Measurements from ENCODE around the gene KLF2.
"Not testable (repeated sequence)": the region's sequence is repeated elsewhere in the genome, so short reads cannot be mapped to it uniquely, and the experiment has no call there.

The KLF2 gene

GRCh38 chr19:16324384-16325160 is at the start of gene KLF2:
Gene KLF2, plus strand, starts transcription at chr19:16324826. Its CDS starts 98 bp downstream, at chr19:16324924.
- H3K27ac Mint-ChIP-seq: no peak within 1 kb of the TSS
- peaks cover 10% of the 10 kb centered on the region for H3K36me3 Mint-ChIP-seq (ENCODE audit: low read depth)
- TF ChIP-seq, protein P1, sequence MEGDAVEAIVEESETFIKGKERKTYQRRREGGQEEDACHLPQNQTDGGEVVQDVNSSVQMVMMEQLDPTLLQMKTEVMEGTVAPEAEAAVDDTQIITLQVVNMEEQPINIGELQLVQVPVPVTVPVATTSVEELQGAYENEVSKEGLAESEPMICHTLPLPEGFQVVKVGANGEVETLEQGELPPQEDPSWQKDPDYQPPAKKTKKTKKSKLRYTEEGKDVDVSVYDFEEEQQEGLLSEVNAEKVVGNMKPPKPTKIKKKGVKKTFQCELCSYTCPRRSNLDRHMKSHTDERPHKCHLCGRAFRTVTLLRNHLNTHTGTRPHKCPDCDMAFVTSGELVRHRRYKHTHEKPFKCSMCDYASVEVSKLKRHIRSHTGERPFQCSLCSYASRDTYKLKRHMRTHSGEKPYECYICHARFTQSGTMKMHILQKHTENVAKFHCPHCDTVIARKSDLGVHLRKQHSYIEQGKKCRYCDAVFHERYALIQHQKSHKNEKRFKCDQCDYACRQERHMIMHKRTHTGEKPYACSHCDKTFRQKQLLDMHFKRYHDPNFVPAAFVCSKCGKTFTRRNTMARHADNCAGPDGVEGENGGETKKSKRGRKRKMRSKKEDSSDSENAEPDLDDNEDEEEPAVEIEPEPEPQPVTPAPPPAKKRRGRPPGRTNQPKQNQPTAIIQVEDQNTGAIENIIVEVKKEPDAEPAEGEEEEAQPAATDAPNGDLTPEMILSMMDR (IDR thresholded peaks at IDR 0.05; ENCODE audit: unreplicated experiment in 3 of 3): no peak
- no peaks in the 10 kb centered on the region for H3K9me3 Mint-ChIP-seq
- peaks cover 74% of the 10 kb centered on the region for H3K27me3 Mint-ChIP-seq (ENCODE audit: low read depth)
- H3K4me3 Mint-ChIP-seq: peak within 1 kb of the TSS; percentile 49 to 65 (median 52)
- peaks cover 19% of the 10 kb centered on the region for H3K4me1 Mint-ChIP-seq

GRCh38 chr19:16280306-16280705 is 44.3 kb upstream of the KLF2 start:
- TF ChIP-seq, protein P1 (IDR thresholded peaks at IDR 0.05; ENCODE audit: unreplicated experiment in 3 of 3): no peak
- Mint-ChIP-seq H3K27me3 (ENCODE audit: low read depth) (peaks cover 36% of the 10 kb centered on the region), H3K4me1 (peaks cover 42% of the 10 kb centered on the region), H3K4me3 (no peak overlapping the region), H3K27ac (peak overlapping the region in 2 of 3 experiments; percentile 21 to 77), H3K9me3 (no peaks in the 10 kb centered on the region), H3K36me3 (ENCODE audit: low read depth) (no peaks in the 10 kb centered on the region)

- H3K4me3 Mint-ChIP-seq: no peak overlapping the region
- TF ChIP-seq, protein P1 (IDR thresholded peaks at IDR 0.05; ENCODE audit: unreplicated experiment in 3 of 3): no peak
- peaks cover 50% of the 10 kb centered on the region for H3K4me1 Mint-ChIP-seq
- peak overlapping the region in 2 of 3 experiments; percentile 79 to 82 for H3K27ac Mint-ChIP-seq
- no peaks in the 10 kb centered on the region for H3K36me3 Mint-ChIP-seq (ENCODE audit: low read depth)
- no peaks in the 10 kb centered on the region for H3K9me3 Mint-ChIP-seq
- peaks cover 34% of the 10 kb centered on the region for H3K27me3 Mint-ChIP-seq (ENCODE audit: low read depth)
These were observed 42.9 kb upstream of the KLF2 start for GRCh38 chr19:16281743-16282142.

- TF ChIP-seq, protein P1 (IDR thresholded peaks at IDR 0.05; ENCODE audit: unreplicated experiment in 3 of 3): no peak
- Mint-ChIP-seq H3K4me3 (peak overlapping the region; percentile 69 to 83 (median 71)), H3K9me3 (no peaks in the 10 kb centered on the region), H3K27ac (peak overlapping the region; percentile 96 to 100 (median 100)), H3K27me3 (ENCODE audit: low read depth) (peaks cover 37% of the 10 kb centered on the region), H3K4me1 (peaks cover 53% of the 10 kb centered on the region), H3K36me3 (ENCODE audit: low read depth) (no peaks in the 10 kb centered on the region)
These were observed 41.2 kb upstream of the KLF2 start for GRCh38 chr19:16283210-16284061.

- H3K9me3 Mint-ChIP-seq: no peaks in the 10 kb centered on the region
These were observed 40.1 kb upstream of the KLF2 start for GRCh38 chr19:16284505-16284904.

GRCh38 chr19:16285079-16285478 is 39.5 kb upstream of the KLF2 start:
- Mint-ChIP-seq H3K27ac (peak overlapping the region; percentile 75 to 100 (median 100)), H3K4me1 (peaks cover 53% of the 10 kb centered on the region), H3K27me3 (ENCODE audit: low read depth) (peaks cover 34% of the 10 kb centered on the region)
- H3K36me3 Mint-ChIP-seq (ENCODE audit: low read depth); H3K9me3 Mint-ChIP-seq; H3K4me3 Mint-ChIP-seq: not testable (repeated sequence)

More at GRCh38 chr19:16284505-16284904, 40.1 kb upstream of the KLF2 start:
- H3K4me3 Mint-ChIP-seq: peak overlapping the region in 1 of 3 experiments; percentile 17
- no peaks in the 10 kb centered on the region for H3K36me3 Mint-ChIP-seq (ENCODE audit: low read depth)
- peak overlapping the region; percentile 75 to 100 (median 100) for H3K27ac Mint-ChIP-seq
- peaks cover 39% of the 10 kb centered on the region for H3K27me3 Mint-ChIP-seq (ENCODE audit: low read depth)
- H3K4me1 Mint-ChIP-seq: peaks cover 53% of the 10 kb centered on the region
- TF ChIP-seq, protein P1 (IDR thresholded peaks at IDR 0.05; ENCODE audit: unreplicated experiment in 3 of 3): no peak

Data from nephron (organoid).